Dedifferentiated amniotic fluid mesenchymal stem cell (primary cell): Measurements from ENCODE around the gene CAMKK2.
"Not testable (repeated sequence)": the region's sequence is repeated elsewhere in the genome, so short reads cannot be mapped to it uniquely, and the experiment has no call there.

ENCODE experiments used
- DNase-seq: peaks from one replicate; pipeline ENCODE4 v3.0.0-alpha.2; 2016; ENCODE audit errors: extremely low spot score

Gene CAMKK2

DNA sequence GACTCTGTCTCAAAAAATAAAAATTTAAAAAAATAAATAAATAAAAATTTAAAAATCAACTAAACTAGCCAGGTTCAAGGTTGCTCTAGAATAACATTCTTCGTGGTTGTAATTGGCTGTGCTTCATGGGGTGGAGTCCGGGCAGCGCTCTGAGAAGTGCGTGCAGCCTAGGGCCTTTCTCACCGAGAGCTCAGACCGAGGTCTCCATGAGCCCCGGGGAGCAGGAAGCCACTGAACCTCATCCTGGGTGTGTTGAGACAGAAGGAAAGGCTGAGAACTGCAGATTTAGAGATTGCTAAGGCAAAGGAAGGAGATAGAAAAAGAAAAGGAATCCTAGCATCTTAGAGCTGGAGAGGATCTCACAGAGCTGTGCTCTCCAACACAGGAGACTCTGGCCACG, 71.9 kb downstream of the CAMKK2 start:
- DNase-seq: no peak

DNA sequence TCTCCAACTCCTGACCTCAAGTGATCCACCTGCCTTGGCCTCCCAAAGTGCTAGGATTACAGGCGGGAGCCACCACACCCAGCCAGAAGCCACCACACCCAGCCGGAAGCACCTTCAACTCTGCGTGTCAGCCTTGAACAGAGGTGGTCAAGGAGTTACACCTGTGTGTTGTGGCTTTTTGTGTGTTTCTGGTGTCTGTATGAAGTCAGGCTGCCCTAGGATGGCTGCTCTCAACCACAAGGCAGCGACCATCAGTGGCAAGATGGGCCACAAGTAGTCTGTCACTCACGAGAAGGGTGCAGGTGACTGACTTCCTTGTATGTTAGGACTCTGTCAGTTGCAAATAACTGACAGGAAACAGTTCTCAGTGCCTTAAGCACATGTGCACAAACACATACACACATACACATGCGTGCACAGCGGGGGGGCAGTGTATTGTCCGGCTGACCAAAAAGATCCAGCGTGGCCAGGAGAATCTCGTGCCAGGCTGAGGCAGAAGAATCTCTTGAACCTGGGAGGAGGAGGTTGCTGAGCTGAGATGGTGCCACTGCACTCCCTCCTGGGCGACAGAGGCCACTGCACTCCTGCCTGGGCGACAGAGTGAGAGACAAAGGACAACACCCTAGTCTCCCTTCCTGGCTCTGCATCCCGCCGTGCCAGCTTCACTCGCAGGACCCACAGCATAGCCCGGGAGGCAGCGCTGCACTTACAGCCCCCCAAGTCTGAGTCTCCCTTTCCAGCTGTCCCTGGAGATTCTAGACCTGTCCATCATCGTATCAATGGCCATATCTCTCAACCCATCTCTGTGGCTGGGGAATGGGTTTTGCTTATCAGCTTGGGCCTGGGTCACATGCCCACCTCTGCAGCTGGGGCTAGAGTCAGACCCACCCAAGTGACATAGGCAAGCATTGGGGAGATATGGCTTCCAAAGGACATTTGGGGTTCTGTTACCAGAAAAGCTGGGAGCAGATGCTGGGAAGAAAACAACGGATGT, 72.9 kb downstream of the CAMKK2 start:
- no peak for DNase-seq

DNA sequence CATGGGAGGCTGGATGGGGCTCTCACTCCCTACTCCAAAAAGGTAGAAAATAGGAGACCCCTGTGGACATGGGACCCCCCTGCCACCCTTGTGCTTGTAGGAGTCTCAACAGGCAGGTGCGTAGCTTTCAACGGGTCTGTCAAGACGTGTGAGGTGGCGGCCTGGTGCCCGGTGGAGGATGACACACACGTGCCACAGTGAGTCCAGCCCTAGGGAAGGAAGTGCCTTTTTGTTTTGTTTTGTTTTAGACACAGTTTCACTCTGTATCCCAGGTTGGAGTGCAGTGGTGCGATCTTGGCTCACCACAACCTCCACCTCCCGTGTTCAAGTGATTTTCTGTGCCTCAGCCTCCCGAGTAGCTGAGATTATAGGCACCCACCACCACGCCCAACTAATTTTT, 73.7 kb downstream of the CAMKK2 start:
- no peak for DNase-seq

DNA sequence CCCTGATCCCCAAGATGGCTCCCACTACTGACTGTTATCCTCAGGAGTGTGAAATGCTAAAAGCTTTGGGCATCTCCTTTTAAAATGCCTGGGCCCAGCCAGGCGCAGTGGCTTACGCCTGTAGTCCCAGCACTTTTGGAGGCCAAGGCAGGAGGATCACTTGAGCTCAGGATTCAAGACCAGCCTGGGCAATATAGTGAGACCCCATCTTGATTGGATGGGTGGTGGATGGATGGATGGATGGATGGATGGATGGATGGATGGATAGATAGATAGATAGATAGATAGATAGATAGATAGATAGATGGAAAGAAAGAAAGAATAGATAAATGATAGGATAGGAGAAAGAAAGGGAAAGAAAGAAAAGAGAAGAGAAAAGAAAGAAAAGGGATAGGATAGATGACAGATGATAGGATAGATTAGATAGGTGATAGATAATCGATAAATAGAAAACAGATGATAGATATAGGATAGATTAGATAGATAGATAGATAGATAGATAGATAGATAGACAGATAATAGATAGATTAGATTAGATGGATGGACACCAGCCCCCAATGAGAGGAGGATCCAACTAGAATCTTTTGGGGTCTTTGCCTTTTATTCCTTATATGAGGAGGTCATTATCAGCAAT, 77.0 kb downstream of the CAMKK2 start:
- DNase-seq: no peak

GRCh38 chr12:121218588-121219352, 77.7 kb downstream of the CAMKK2 start:
- no peak for DNase-seq

DNA sequence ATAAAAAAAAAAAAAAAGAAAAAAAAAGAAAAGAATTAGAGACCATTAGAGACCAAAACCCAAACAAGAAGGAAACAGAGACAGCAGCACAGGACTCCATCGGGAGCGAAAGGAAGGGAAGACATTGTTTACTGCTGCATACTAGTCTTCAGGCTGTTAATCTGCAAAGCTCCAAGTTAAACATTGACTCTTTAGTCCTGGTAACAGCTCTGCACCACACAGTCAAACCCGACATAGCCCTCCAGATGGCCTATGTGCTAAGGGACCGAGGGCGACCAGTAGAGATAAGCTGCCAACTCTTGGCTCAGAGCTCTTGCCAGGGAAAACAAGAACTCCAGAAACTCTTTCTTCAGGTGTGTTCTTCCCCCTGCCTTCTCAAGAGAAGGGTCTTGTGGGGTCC, 78.7 kb downstream of the CAMKK2 start:
- no peak for DNase-seq

DNA sequence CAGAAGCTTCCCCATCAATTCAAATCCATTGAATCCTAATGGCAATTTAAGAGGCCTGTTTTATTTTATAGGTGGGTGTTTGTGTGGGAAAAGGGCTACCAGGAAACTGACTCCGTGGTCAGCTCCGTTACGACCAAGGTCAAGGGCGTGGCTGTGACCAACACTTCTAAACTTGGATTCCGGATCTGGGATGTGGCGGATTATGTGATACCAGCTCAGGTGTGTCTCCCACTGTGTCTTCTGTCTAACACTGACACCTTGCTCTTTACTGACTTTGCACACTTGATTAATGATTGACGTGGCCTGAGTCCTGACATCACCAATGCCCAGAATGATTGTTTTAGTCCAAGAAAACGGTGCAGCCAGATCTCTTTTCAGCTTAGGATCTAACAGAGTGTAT, 79.4 kb downstream of the CAMKK2 start:
- no peak for DNase-seq

GRCh38 chr12:121216102-121216501, 80.4 kb downstream of the CAMKK2 start:
- DNase-seq: no peak

DNA sequence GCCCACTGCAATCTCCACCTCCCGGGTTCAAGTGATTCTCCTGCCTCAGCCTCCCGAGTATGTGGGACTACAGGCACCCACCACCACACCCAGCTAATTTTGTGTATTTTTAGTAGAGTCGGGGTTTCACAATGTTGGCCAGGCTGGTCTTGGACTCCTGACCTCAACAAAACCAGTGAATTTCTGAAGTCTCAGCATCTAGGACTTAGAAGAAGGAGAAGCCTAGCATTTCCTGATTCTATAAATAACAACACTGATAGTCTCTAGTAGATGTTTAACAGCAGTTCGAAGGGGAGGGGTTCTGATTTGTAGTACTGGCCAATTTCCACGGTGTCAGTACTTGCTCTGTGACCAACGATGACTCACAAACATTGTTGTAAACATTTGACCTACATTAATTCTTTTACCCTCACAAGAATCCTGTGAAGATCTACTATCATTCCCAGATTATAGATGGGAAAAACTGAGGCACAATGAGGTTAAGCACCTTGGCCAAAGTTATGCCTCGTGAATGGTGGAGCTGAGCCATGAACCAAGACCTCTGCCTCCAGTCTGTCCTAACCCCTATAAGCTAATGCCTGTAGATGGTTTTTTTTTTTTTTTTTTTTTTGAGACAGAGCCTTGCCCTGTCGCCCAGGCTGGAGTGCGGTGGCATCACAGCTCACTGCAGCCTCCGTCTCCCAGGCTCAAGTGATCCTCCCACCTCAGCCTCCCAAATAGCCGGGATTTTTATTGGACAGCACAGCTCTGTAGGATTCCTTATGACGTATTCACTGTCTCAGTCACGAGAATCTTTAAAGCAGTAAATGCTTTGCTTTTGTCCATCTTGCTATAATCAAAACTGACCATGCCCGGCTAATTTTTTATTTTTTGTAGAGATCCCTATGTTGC, 81.4 kb downstream of the CAMKK2 start:
- DNase-seq: peak; percentile 36

GRCh38 chr12:121214166-121214777, 82.2 kb downstream of the CAMKK2 start:
- DNase-seq: no peak

DNA sequence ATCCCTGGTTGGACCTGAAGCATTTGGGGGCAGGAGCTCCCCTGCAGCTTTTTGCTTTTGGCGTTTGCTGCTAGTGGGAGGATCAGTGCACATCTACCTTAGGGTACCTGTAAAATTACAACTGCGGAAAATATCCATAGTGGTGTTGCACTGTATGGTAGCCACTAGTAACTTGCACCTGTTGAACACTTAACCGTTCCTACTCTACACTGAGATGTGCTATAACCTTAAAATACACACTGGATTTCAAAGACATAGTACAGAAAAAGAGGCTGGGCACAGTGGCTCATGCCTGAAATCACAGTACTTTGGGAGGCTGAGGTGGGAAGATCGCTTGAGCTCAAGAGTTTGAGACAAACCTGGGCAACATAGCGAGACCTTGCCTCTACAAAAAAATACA, 83.6 kb downstream of the CAMKK2 start:
- no peak for DNase-seq

DNA sequence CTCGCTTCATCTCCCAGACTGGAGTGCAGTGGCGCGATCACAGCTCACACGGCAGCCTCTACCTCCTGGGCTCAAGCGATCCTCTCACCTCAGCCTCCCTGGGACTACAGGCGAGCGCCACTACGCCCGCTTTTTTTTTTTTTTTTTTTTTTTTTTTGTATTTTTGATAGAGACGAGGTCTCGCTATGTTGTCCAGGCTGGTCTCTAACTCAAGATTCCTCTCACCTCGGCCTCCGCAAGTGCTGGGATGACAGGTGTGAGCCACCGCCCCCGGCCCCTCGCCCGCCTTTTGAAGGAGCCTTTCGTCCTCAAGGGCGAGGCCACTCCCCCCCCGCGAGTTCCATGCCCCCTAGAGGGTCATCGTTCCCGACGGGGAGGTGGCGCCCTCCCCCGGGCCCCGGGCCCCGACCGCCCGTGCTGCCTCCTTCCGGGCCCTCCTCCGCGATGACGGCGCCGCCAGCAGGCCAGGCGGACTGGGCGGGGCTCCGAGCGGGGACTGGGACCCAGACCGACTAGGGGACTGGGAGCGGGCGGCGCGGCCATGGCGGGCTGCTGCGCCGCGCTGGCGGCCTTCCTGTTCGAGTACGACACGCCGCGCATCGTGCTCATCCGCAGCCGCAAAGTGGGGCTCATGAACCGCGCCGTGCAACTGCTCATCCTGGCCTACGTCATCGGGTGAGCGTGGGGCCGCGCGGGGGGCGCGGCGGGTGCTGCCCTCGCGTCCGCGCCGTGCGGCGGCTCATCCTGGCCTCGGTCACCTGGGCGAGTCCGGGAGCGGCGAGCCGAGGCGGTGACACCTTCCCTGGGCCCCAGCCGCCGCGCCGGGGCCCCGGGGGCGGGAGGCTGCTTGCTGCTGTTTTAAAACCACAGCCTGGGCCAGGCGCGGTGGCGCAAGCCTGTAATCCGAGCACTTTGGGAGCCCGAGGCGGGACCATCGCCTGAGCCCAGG, 86.6 kb downstream of the CAMKK2 start, which contains the start of gene P2RX4:
Gene P2RX4 (plus strand): TSS at position 506 of the 949 bp plus-strand sequence. CDS start 36 bp downstream, at position 542.
- peak; percentile 46 for DNase-seq

GRCh38 chr12:121209221-121209620, 87.3 kb downstream of the CAMKK2 start:
- DNase-seq: no peak

- not testable (repeated sequence) for DNase-seq
Observed at GRCh38 chr12:121208571-121208970, 87.9 kb downstream of the CAMKK2 start.

GRCh38 chr12:121205491-121205890, 91.0 kb downstream of the CAMKK2 start:
- DNase-seq: no peak

DNA sequence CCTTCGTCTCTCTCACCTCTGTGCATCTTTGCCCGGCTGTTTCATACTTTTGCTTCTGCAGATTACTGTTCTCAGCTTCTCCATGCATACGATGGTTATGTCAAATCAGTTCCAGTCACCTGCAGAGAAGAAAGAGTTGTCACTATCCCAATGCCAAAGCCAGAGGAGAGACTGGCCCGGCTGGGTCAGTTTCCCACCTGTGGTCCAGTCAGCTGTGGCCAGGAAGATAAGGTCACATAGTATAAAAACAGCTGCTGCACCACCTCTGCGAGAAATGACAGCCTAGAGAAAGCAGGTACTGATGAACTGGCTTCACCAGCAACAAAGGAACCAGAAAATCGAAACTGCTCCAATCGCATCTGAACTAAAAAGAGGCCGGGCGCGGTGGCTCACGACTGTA, 93.0 kb downstream of the CAMKK2 start:
- no peak for DNase-seq

DNA sequence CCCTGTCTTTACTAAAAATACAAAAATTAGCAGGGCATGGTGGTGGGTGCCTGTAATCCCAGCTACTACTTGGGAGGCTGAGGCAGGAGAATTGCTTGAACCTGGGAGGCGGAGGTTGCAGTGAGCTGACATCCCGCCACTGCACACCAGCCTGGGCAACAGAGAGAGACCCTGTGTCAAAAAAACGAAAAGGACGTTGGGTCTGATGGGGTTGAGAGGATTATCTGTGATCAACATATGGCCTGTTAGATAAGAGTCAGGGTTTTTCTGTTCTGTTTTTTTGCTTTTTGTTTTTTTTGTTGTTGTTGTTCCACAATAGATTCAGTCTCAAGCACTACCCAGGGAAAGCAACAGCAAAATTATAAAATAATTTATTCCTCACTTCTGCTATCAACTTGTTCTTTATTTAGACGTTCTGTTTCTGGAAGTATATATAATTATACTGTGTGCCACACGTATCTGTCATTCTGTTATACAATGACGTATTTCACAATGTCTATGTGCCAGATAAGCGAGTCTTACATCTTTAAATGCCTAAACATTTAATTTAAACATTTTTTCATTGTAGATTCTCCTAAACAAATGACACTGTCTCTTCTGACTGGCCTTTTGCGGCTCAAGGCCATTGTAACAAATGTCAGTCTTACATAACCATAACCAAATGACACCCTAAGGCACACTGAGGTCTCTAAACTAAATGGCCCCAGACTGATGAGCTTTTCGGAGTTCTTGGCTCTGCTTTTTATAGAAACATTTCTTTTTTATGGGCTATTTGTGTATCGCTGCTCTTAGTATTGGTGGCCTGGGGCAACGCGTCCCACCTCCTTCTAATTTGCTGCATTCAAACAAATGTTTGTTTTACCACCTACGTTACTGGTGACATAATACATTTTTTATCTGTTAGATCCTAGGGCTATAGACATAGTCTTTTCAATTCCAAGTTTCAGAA, 93.8 kb downstream of the CAMKK2 start:
- no peak for DNase-seq

- not testable (repeated sequence) for DNase-seq
Observed at GRCh38 chr12:121201140-121201539, 95.4 kb downstream of the CAMKK2 start.
